GM12878 (cell line): Measurements from ENCODE around the gene WDR18. TPM values are rescaled to one million over a fixed set of nuclear protein-coding genes. Genes with fewer than 3 reads are reported as not detected.

ENCODE experiments used
- ATAC-seq: fragments of 200-7000 bp; cut with Tn5 transposase; 3 replicates; pipeline ENCODE4 v1.9.1; 2020; ENCODE audit warnings: mild to moderate bottlenecking, moderate library complexity
- BruUV-seq: library from RNA; stranded (reverse); fragments of 400-500 nt; replicated peaks from 2 replicates; lab custom pipeline; 2021; lab: Mats Ljungman, UMichigan
- CTCF ChIA-PET: fragments of 300-600 bp; sonication (Branson Sonifier 250); formaldehyde crosslinking; extraction: SDS; loops from one replicate; lab custom pipeline; 2021; ENCODE audit warnings: inconsistent platforms; lab: Yijun Ruan, JAX
- POLR2A ChIA-PET: fragments of 350-600 bp; formaldehyde crosslinking; extraction: SDS; loops from one replicate; lab custom pipeline; 2021; ENCODE audit warnings: inconsistent platforms; lab: Charles Lee
- RAD21 ChIA-PET: fragments of 300-600 bp; sonication (Branson Sonifier 250); formaldehyde crosslinking; loops from one replicate; lab custom pipeline; 2023; ENCODE audit warnings: antibody characterized with exemption; ENCODE audit not compliant: unreplicated experiment; lab: Charles Lee
- SMC1A ChIA-PET: fragments of 300-600 bp; sonication (Branson Sonifier 250); formaldehyde crosslinking; loops from one replicate; lab custom pipeline; 2023; ENCODE audit not compliant: unreplicated experiment, uncharacterized antibody; lab: Charles Lee
- DNase-seq: peaks from one replicate; pipeline ENCODE4 v3.0.0-alpha.2; 2011; ENCODE audit warnings: low read depth, low spot score
- FAIRE-seq: peaks from 3 replicates; lab custom pipeline; 2011; peaks lifted over from hg19 to GRCh38; lab: Jason Lieb, UNC
- H2AFZ ChIP-seq: 2 replicates; pipeline ENCODE4 v1.6.0; 2011; ENCODE audit warnings: low read depth, low read length, control low read depth; ENCODE audit not compliant: control insufficient read depth
- H3K27ac ChIP-seq: 2 replicates; pipeline ENCODE4 v1.5.1; 2011; ENCODE audit warnings: control low read depth; ENCODE audit not compliant: control insufficient read depth, insufficient read depth
- H3K27me3 ChIP-seq, 2 experiments: replicated peaks in 1 of 2; 2 replicates each; pipeline versions ENCODE4 v1.6.0 to v1.6.1; 2011; ENCODE audit warnings: low read length in 1 of 2; ENCODE audit not compliant: control insufficient read depth in 2 of 2, insufficient read depth in 2 of 2
- H3K36me3 ChIP-seq, 2 experiments: 2 replicates each; pipeline ENCODE4 v1.5.1; 2011; ENCODE audit warnings: low read length in 1 of 2; ENCODE audit not compliant: control insufficient read depth in 2 of 2, insufficient read depth in 2 of 2
- H3K4me1 ChIP-seq: 2 replicates; pipeline ENCODE4 v1.6.1; 2011; ENCODE audit warnings: mild to moderate bottlenecking, low read length, moderate library complexity, mixed read lengths; ENCODE audit not compliant: control insufficient read depth, insufficient read depth
- H3K4me2 ChIP-seq: 2 replicates; pipeline ENCODE4 v1.6.0; 2011; ENCODE audit warnings: control low read depth; ENCODE audit not compliant: control insufficient read depth, insufficient read depth
- H3K4me3 ChIP-seq: fragments of 200-600 bp; sonication (generic); 2 replicates; pipeline ENCODE4 v1.5.1; 2016
- H3K79me2 ChIP-seq: 2 replicates; pipeline ENCODE4 v1.6.0; 2011; ENCODE audit warnings: low read length; ENCODE audit not compliant: control insufficient read depth, insufficient read depth
- H3K9ac ChIP-seq: 2 replicates; pipeline ENCODE4 v1.8.0; 2011; ENCODE audit warnings: low read length, control low read depth, mixed read lengths; ENCODE audit not compliant: control insufficient read depth, insufficient read depth
- H3K9me3 ChIP-seq: replicated peaks from 3 replicates; pipeline ENCODE4 v1.5.1; 2011; ENCODE audit warnings: mild to moderate bottlenecking, low read length; ENCODE audit not compliant: control insufficient read depth, insufficient read depth
- H4K20me1 ChIP-seq: 2 replicates; pipeline ENCODE4 v1.6.0; 2011; ENCODE audit not compliant: control insufficient read depth, insufficient read depth
- CREM ChIP-seq: IDR thresholded peaks from 2 replicates; pipeline ENCODE4 v1.6.1; 2014; ENCODE audit warnings: antibody characterized with exemption, low read depth
- DPF2 ChIP-seq: fragments of 450-650 bp; IDR thresholded peaks from 2 replicates; pipeline ENCODE4 v1.6.1; 2017; ENCODE audit warnings: mild to moderate bottlenecking
- JUND ChIP-seq: IDR thresholded peaks from 2 replicates; pipeline ENCODE4 v1.6.1; 2012; ENCODE audit warnings: low read depth, mild to moderate bottlenecking, low read length, improper control_type of control experiment, moderate library complexity
- MEF2B ChIP-seq: fragments of 450-650 bp; IDR thresholded peaks from 2 replicates; pipeline ENCODE4 v1.6.1; 2018; ENCODE audit warnings: mild to moderate bottlenecking, moderate library complexity; ENCODE audit not compliant: partially characterized antibody, poor library complexity, severe bottlenecking
- PML ChIP-seq: IDR thresholded peaks from 2 replicates; pipeline ENCODE4 v1.6.1; 2012; ENCODE audit warnings: low read length, inconsistent platforms
- POLR2A ChIP-seq: IDR thresholded peaks from 2 replicates; pipeline ENCODE4 v1.6.1; 2011; ENCODE audit warnings: low read depth, mild to moderate bottlenecking, low read length
- RB1 ChIP-seq: fragments of 450-650 bp; formaldehyde crosslinking; IDR thresholded peaks from 2 replicates; pipeline ENCODE4 v1.6.1; 2017; ENCODE audit warnings: mild to moderate bottlenecking, borderline replicate concordance
- RCOR1 ChIP-seq: conservative IDR thresholded peaks from 2 replicates; pipeline ENCODE4 v1.6.1; 2012; ENCODE audit warnings: low read depth, low read length, improper control_type of control experiment
- SUZ12 ChIP-seq: fragments of 200-600 bp; sonication (generic); IDR thresholded peaks from one replicate; pipeline ENCODE4 v1.6.1; 2018; ENCODE audit warnings: antibody characterized with exemption, mild to moderate bottlenecking; ENCODE audit not compliant: unreplicated experiment
- ZNF217 ChIP-seq: fragments of 450-650 bp; IDR thresholded peaks from 2 replicates; pipeline ENCODE4 v1.6.1; 2017; ENCODE audit warnings: antibody characterized with exemption, mild to moderate bottlenecking
- WGBS: methylation state at CpG from one replicate; pipeline ENCODE4 v1.1.6; 2016; ENCODE audit warnings: low lambda C conversion rate; ENCODE audit not compliant: insufficient replicate concordance, insufficient coverage; ENCODE audit errors: missing lambda C conversion rate; 5-methylcytosine and 5-hydroxymethylcytosine counted together
- in situ Hi-C: fragments of 300-500 bp; cut with MboI; formaldehyde crosslinking; loops from 9 replicates; pipeline ENCODE4 v1.14.3; 2018; ENCODE audit warnings: mixed read lengths
- intact Hi-C: fragments of 100-400 bp; cut with micrococcal nuclease; formaldehyde crosslinking; loops from one replicate; pipeline ENCODE4 v1.14.2; 2022; ENCODE audit not compliant: unreplicated experiment
- polyA plus RNA-seq, 11 experiments: library from polyadenylated mRNA; depleted of rRNA in 4 of 11; unstranded in 6 of 11; stranded (reverse) in 5 of 11; fragments of >200 nt; fragmentation: Nextera tagmentation in 4 of 11; fragmentation: Illumina TruSeq in 1 of 11; extraction: Ambion mirVana in 4 of 11; extraction: Trizol in 1 of 11; gene quantifications; 1 replicate in 1 of 11; 2 replicates in 10 of 11; pipeline versions ENCODE4 v1.2.1 to v1.2.3, GENCODE V29; 2011 to 2016; ENCODE audit warnings: inconsistent platforms in 2 of 11, missing spikeins in 2 of 11, low read depth in 1 of 11
- total RNA-seq, 4 experiments: library from RNA; depleted of rRNA in 3 of 4; stranded (reverse); fragments of >200 nt in 3 of 4; fragmentation: Illumina TruSeq in 1 of 4; extraction: Trizol in 1 of 4; gene quantifications; 2 replicates each; pipeline versions ENCODE4 v1.2.1 to v1.2.3, GENCODE V29; 2013 to 2021
- TF ChIP-seq, protein P1 (sequence below): fragments of 150-350 bp; IDR thresholded peaks from 2 replicates; pipeline ENCODE4 v1.6.1; 2014; ENCODE audit warnings: mild to moderate bottlenecking, low read depth, low read length
- TF ChIP-seq, protein P2 (sequence below): fragments of 450-650 bp; IDR thresholded peaks from 2 replicates; pipeline ENCODE4 v1.6.1; 2016; ENCODE audit warnings: mild to moderate bottlenecking
- TF ChIP-seq, protein P3 (sequence below): fragments of 150-350 bp; IDR thresholded peaks from 2 replicates; pipeline ENCODE4 v1.6.1; 2016; ENCODE audit warnings: low read depth, low read length
- TF ChIP-seq, protein P4 (sequence below): fragments of 450-650 bp; IDR thresholded peaks from 2 replicates; pipeline ENCODE4 v1.6.1; 2017; ENCODE audit warnings: antibody characterized with exemption, mild to moderate bottlenecking, moderate library complexity

WDR18 gene
- total and polyA plus RNA-seq, 10 of the 15 experiments (the other 5 are each of a cell fraction or from before 2014, with no cell fraction given) = 3.0 to 206 (median 62.3) TPM

DNA sequence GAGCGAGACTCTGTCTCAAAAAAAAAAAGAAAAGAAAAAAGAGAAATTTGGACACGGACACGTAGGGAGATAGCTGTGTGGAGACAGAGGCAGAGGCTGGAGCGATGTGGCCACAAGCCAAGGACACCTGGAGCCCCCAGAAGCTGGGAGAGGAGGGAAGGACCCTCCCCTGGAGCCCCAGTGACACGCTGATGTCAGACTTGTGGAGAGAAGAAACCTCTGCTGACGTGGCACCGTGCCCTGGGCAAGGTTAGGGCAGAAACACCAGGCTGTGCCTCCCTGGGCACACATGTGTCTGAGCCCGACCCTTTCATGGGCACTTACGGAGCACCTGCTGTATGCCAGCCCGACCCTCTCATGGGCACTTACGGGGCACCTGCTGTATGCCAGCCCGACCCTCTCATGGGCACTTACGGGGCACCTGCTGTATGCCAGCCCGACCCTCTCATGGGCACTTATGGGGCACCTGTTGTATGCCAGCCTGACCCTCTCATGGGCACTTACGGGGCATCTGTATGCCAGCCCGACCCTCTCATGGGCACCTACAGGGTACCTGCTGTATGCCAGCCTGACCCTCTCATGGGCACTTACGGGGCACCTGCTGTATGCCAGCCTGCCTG, 40.5 kb upstream of the WDR18 start (continued):
- TF ChIP-seq, protein P1, sequence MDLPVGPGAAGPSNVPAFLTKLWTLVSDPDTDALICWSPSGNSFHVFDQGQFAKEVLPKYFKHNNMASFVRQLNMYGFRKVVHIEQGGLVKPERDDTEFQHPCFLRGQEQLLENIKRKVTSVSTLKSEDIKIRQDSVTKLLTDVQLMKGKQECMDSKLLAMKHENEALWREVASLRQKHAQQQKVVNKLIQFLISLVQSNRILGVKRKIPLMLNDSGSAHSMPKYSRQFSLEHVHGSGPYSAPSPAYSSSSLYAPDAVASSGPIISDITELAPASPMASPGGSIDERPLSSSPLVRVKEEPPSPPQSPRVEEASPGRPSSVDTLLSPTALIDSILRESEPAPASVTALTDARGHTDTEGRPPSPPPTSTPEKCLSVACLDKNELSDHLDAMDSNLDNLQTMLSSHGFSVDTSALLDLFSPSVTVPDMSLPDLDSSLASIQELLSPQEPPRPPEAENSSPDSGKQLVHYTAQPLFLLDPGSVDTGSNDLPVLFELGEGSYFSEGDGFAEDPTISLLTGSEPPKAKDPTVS = no peak
- TF ChIP-seq SUZ12 (no peak), PML (no peak)
- TF ChIP-seq, all 136 proteins: peak for 0

DNA sequence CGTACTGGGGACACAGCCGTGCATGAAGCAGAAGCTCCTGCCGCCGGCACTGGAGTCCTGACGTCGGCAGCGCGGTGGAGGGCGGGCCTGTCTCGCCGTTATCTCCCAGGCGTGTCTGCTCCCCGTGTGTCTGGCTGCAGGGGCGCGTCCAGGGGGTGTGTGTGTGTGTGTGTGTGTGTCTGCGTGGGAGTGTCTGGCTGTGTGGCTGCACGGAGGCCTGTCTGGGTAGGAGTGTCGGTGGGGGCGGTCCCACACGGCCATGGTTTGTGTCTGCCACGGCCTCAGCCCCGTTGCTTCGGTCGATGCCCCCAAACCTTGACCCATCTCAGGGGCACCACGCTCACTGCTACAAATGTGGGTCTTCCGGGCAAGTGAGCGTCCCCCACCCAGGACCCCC, 40.0 kb upstream of the WDR18 start:
- BruUV-seq = no TSS peak
- Histone ChIP-seq H3K9me3 (no peaks in the 10 kb centered on the region), H3K79me2 (peaks cover 65% of the 10 kb centered on the region), H2AFZ (no peak overlapping the region), H3K9ac (no peak overlapping the region), H3K27ac (no peak overlapping the region), H3K36me3 (peaks cover 18 to 31% of the 10 kb centered on the region in 2 experiments), H4K20me1 (no peaks in the 10 kb centered on the region; the same call in 1 of the 2 replicates), H3K27me3 (no peaks in the 10 kb centered on the region), H3K4me1 (peaks cover 21% of the 10 kb centered on the region), H3K4me3 (no peak overlapping the region), H3K4me2 (no peak overlapping the region)
- no peak for FAIRE-seq
- ChIA-PET RAD21 (no interaction called here), SMC1A (interaction anchor here (1.0 kb wide), 1 partner anchor 11 kb away, joined by 3 read pairs; no protein-coding TSS in a partner anchor), CTCF (interaction anchor here (1.0 kb wide), 1 partner anchor 19 kb away, joined by 4 read pairs; no protein-coding TSS in a partner anchor), POLR2A (no interaction called here)
- 77% methylated on average over 26 of the region's 27 CpGs for WGBS
- ATAC-seq = no peak
- in situ Hi-C loops (no loop called here), intact Hi-C loops (no loop called here)
- no peak for DNase-seq
- TF ChIP-seq MEF2B (no peak), POLR2A (peak; percentile 69), ZNF217 (no peak), RCOR1 (no peak), DPF2 (no peak), JUND (no peak), CREM (no peak), RB1 (no peak)
- TF ChIP-seq, protein P2, sequence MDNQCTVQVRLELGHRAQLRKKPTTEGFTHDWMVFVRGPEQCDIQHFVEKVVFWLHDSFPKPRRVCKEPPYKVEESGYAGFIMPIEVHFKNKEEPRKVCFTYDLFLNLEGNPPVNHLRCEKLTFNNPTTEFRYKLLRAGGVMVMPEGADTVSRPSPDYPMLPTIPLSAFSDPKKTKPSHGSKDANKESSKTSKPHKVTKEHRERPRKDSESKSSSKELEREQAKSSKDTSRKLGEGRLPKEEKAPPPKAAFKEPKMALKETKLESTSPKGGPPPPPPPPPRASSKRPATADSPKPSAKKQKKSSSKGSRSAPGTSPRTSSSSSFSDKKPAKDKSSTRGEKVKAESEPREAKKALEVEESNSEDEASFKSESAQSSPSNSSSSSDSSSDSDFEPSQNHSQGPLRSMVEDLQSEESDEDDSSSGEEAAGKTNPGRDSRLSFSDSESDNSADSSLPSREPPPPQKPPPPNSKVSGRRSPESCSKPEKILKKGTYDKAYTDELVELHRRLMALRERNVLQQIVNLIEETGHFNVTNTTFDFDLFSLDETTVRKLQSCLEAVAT = peak; percentile 91
- TF ChIP-seq, protein P3, sequence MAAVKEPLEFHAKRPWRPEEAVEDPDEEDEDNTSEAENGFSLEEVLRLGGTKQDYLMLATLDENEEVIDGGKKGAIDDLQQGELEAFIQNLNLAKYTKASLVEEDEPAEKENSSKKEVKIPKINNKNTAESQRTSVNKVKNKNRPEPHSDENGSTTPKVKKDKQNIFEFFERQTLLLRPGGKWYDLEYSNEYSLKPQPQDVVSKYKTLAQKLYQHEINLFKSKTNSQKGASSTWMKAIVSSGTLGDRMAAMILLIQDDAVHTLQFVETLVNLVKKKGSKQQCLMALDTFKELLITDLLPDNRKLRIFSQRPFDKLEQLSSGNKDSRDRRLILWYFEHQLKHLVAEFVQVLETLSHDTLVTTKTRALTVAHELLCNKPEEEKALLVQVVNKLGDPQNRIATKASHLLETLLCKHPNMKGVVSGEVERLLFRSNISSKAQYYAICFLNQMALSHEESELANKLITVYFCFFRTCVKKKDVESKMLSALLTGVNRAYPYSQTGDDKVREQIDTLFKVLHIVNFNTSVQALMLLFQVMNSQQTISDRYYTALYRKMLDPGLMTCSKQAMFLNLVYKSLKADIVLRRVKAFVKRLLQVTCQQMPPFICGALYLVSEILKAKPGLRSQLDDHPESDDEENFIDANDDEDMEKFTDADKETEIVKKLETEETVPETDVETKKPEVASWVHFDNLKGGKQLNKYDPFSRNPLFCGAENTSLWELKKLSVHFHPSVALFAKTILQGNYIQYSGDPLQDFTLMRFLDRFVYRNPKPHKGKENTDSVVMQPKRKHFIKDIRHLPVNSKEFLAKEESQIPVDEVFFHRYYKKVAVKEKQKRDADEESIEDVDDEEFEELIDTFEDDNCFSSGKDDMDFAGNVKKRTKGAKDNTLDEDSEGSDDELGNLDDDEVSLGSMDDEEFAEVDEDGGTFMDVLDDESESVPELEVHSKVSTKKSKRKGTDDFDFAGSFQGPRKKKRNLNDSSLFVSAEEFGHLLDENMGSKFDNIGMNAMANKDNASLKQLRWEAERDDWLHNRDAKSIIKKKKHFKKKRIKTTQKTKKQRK = no peak
- TF ChIP-seq, protein P4, sequence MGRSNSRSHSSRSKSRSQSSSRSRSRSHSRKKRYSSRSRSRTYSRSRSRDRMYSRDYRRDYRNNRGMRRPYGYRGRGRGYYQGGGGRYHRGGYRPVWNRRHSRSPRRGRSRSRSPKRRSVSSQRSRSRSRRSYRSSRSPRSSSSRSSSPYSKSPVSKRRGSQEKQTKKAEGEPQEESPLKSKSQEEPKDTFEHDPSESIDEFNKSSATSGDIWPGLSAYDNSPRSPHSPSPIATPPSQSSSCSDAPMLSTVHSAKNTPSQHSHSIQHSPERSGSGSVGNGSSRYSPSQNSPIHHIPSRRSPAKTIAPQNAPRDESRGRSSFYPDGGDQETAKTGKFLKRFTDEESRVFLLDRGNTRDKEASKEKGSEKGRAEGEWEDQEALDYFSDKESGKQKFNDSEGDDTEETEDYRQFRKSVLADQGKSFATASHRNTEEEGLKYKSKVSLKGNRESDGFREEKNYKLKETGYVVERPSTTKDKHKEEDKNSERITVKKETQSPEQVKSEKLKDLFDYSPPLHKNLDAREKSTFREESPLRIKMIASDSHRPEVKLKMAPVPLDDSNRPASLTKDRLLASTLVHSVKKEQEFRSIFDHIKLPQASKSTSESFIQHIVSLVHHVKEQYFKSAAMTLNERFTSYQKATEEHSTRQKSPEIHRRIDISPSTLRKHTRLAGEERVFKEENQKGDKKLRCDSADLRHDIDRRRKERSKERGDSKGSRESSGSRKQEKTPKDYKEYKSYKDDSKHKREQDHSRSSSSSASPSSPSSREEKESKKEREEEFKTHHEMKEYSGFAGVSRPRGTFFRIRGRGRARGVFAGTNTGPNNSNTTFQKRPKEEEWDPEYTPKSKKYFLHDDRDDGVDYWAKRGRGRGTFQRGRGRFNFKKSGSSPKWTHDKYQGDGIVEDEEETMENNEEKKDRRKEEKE = no peak
